A549 (cell line): Measurements from ENCODE around the gene RASL10B. TPM values are rescaled to one million over a fixed set of nuclear protein-coding genes. Genes with fewer than 3 reads are reported as not detected.

Experiments
- ATAC-seq, 2 experiments: fragments of 200-7000 bp in 1 of 2; fragments of >200 bp in 1 of 2; cut with Nextera tagmentation in 1 of 2; cut with Tn5 transposase in 1 of 2; 3 replicates each; pipeline versions ENCODE4 v1.8.0 to v1.9.1; 2018 to 2020; ENCODE audit warnings: mild to moderate bottlenecking in 1 of 2, moderate library complexity in 1 of 2
- CTCF ChIA-PET: fragments of 300-600 bp; sonication (Branson Sonifier 250); formaldehyde crosslinking; extraction: SDS; loops from one replicate; lab custom pipeline; 2021; ENCODE audit warnings: antibody characterized with exemption, inconsistent platforms; lab: Yijun Ruan, JAX
- POLR2A ChIA-PET: fragments of 350-600 bp; formaldehyde crosslinking; extraction: SDS; loops from one replicate; lab custom pipeline; 2021; ENCODE audit warnings: antibody characterized with exemption, inconsistent platforms; lab: Yijun Ruan, JAX
- DNase-seq, 2 experiments: peaks; one replicate each; pipeline versions ENCODE4 v3.0.0 to v3.0.0-alpha.2; 2011 to 2016; ENCODE audit warnings: low read depth in 1 of 2, low spot score in 1 of 2
- FAIRE-seq: peaks from 2 replicates; lab custom pipeline; 2011; peaks lifted over from hg19 to GRCh38; lab: Jason Lieb, UNC
- H3K27ac ChIP-seq, 2 experiments: fragments of >200 bp; sonication (Bioruptor Twin); formaldehyde crosslinking; 3 replicates each; pipeline ENCODE4 v1.5.1; 2016 to 2017
- H3K4me1 ChIP-seq: fragments of >200 bp; sonication (Bioruptor Twin); formaldehyde crosslinking; 3 replicates; pipeline ENCODE4 v1.6.1; 2016
- H3K4me2 ChIP-seq: fragments of >200 bp; sonication (Bioruptor Twin); formaldehyde crosslinking; 3 replicates; pipeline ENCODE4 v1.6.1; 2016
- H3K4me3 ChIP-seq: fragments of >200 bp; sonication (Bioruptor Twin); formaldehyde crosslinking; 3 replicates; pipeline ENCODE4 v1.5.1; 2016
- H3K9me3 ChIP-seq: fragments of >200 bp; sonication (Bioruptor Twin); formaldehyde crosslinking; 3 replicates; pipeline ENCODE4 v1.6.1; 2016
- BCL3 ChIP-seq: fragments of >200 bp; sonication (Bioruptor Twin); formaldehyde crosslinking; IDR thresholded peaks from 3 replicates; pipeline ENCODE4 v1.6.1; 2016
- CHD2 ChIP-seq: fragments of 150-350 bp; IDR thresholded peaks from 2 replicates; pipeline ENCODE4 v1.6.1; 2014; ENCODE audit warnings: low read length; ENCODE audit not compliant: partially characterized antibody
- GATA3 ChIP-seq: IDR thresholded peaks from 2 replicates; pipeline ENCODE4 v1.6.1; 2012; ENCODE audit warnings: borderline replicate concordance
- JUN ChIP-seq, 2 experiments: fragments of >200 bp; sonication (Bioruptor Twin); formaldehyde crosslinking; IDR thresholded peaks; 2 replicates in 1 of 2; 3 replicates in 1 of 2; pipeline ENCODE4 v1.6.1; 2016 to 2017
- KDM1A ChIP-seq: fragments of 200-600 bp; sonication (generic); IDR thresholded peaks from 2 replicates; pipeline ENCODE4 v1.6.1; 2016; ENCODE audit warnings: low read depth, mild to moderate bottlenecking
- RARB ChIP-seq: fragments of 250-450 bp; sonication (Bioruptor Pico); IDR thresholded peaks from 2 replicates; pipeline ENCODE4 v1.8.0; 2021; ENCODE audit warnings: mild to moderate bottlenecking, moderate library complexity
- SMC3 ChIP-seq: fragments of >200 bp; sonication (Bioruptor Twin); formaldehyde crosslinking; IDR thresholded peaks from 3 replicates; pipeline ENCODE4 v1.6.1; 2018; ENCODE audit warnings: inconsistent platforms
- SREBF2 ChIP-seq: fragments of 450-650 bp; IDR thresholded peaks from 2 replicates; pipeline ENCODE4 v1.6.1; 2014; ENCODE audit warnings: mild to moderate bottlenecking, moderate library complexity
- TFCP2L1 ChIP-seq: fragments of 250-450 bp; sonication (Bioruptor Pico); IDR thresholded peaks from 2 replicates; pipeline ENCODE4 v1.5.0; 2021; ENCODE audit warnings: mild to moderate bottlenecking
- ZC3H11A ChIP-seq: fragments of 450-650 bp; IDR thresholded peaks from 2 replicates; pipeline ENCODE4 v1.6.1; 2014; ENCODE audit warnings: antibody characterized with exemption, mild to moderate bottlenecking
- ZNF302 ChIP-seq: fragments of 250-450 bp; sonication (Bioruptor Pico); IDR thresholded peaks from 2 replicates; pipeline ENCODE4 v1.9.0; 2021; ENCODE audit warnings: inconsistent platforms, mild to moderate bottlenecking, moderate library complexity
- WGBS: methylation state at CpG from one replicate; pipeline ENCODE4 v1.1.6; 2017; ENCODE audit errors: missing lambda C conversion rate; 5-methylcytosine and 5-hydroxymethylcytosine counted together
- polyA plus RNA-seq, 4 experiments: library from polyadenylated mRNA; depleted of rRNA in 3 of 4; stranded (reverse); fragments of >200 nt; fragmentation: RNase III in 1 of 4; extraction: RNeasy Plus Mini Kit Qiagen cat#74134 plus additional on column Dnase treatment in 1 of 4; gene quantifications; 2 replicates in 3 of 4; 3 replicates in 1 of 4; pipeline ENCODE4 v1.2.3, GENCODE V29; 2011 to 2017
- TF ChIP-seq, protein P1 (sequence below): fragments of >200 bp; sonication (Bioruptor Twin); formaldehyde crosslinking; IDR thresholded peaks from 2 replicates; pipeline ENCODE4 v1.6.1; 2016

RASL10B gene
- polyA plus RNA-seq, 2 of the 4 experiments (the other 2 are of a cell fraction) = 0.05 to 0.26 TPM

GRCh38 chr17:35752945-35753764, 21.7 kb downstream of the RASL10B start, which contains the start of gene GAS2L2:
GAS2L2 (minus strand) TSS chr17:35753239; CDS start chr17:35752850, 389 bp downstream.
- Histone ChIP-seq H3K4me3 (no peak within 1 kb of the TSS), H3K4me1 (peaks cover 10% of the 10 kb centered on the region; the same call in 2 of the 3 replicates), H3K27ac (no peak within 1 kb of the TSS), H3K9me3 (no peaks in the 10 kb centered on the region), H3K4me2 (no peak within 1 kb of the TSS)
- peak; percentile 7 to 16; a peak in 5 of 6 replicates for ATAC-seq
- TF ChIP-seq KDM1A (0 out of 2 replicates have a peak, but pooled peaks have one; percentile 44), GATA3 (no peak)
- no peak for FAIRE-seq
- no peak for DNase-seq
- POLR2A ChIA-PET = no interaction called here
- WGBS = 73% methylated on average over 9 of the region's 9 CpGs
- CTCF ChIA-PET = interaction anchor here (0.8 to 43.9 kb wide), 4 partner anchors 20 to 140 kb away, joined by 4 to 2039 read pairs (median 746); partner anchors contain the start of genes C17orf50, MMP28, RASL10B and TAF15

DNA sequence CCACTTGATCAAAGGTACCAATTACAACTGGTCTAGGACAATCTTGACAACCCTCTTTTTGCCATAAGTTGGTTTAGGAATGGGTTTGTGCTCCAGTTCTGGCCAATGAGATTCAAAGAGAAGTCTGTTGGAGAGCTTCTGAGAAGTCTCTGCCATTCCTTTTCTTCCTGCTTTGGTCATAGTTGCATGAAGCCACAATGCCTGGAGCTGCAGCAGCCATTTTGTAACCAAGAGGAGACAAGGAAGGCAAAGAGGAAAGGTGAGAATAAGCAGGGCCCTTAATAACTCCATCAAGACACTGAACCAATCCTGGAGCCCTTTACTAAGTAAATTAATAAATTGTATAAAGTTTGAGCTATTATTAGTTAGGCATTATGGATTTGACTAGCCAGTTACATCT, 25.8 kb downstream of the RASL10B start:
- H3K4me2 ChIP-seq = no peak overlapping the region
- no peak overlapping the region for H3K4me3 ChIP-seq
- ChIA-PET CTCF (interaction anchor here (1.0 to 43.9 kb wide), 4 partner anchors 2 to 144 kb away, joined by 5 to 2039 read pairs (median 1116); partner anchors contain the start of genes C17orf50, GAS2L2, MMP28 and TAF15), POLR2A (interaction anchor here (1.0 kb wide), 1 partner anchor 52 kb away, joined by 7 read pairs; the partner anchor contains the start of gene TAF15)
- no peak overlapping the region for H3K27ac ChIP-seq
- no peaks in the 10 kb centered on the region for H3K4me1 ChIP-seq
- H3K9me3 ChIP-seq = no peaks in the 10 kb centered on the region
- FAIRE-seq (no peak), DNase-seq (no peak), ATAC-seq (no peak)
- TF ChIP-seq CHD2 = no peak

DNA sequence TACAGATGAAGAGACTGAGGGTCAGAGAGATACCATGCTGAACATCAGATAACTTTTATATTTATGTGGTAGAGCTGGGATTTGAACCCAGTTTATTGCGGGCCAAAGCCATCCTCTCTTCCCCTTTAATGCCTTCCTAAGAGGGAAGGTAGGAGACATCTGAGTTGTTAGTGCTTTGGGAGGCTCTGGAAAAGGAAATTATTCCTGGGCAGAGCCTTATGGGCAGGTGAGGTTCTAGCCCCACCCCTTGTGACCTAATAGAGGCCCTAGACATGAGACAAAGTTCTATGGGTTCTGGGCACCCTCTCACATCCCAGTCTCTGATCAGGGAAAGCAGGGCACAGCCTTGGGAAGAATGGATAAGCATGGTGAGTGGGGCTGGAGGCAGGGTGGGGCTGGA, 29.1 kb downstream of the RASL10B start, which contains the start of gene C17orf50:
C17orf50 (plus strand) TSS at position 301 of the 400 bp plus-strand sequence; CDS start at position 356, 55 bp downstream.
- FAIRE-seq = no peak
- 44% methylated on average over 1 of the region's 1 CpG for WGBS

GRCh38 chr17:35761601-35762000, 30.2 kb downstream of the RASL10B start:
- no peak for DNase-seq
- ChIA-PET CTCF (interaction anchor here (0.6 to 43.9 kb wide), 7 partner anchors 6 to 355 kb away, joined by 3 to 2039 read pairs (median 3); partner anchors contain the start of genes C17orf50, GAS2L2, MMP28 and TAF15), POLR2A (interaction anchor here (5.8 kb wide), 1 partner anchor 48 kb away, joined by 156 read pairs; the partner anchor contains the start of gene TAF15)
- Histone ChIP-seq H3K27ac (no peak overlapping the region), H3K9me3 (no peaks in the 10 kb centered on the region), H3K4me3 (no peak overlapping the region), H3K4me2 (no peak overlapping the region), H3K4me1 (no peaks in the 10 kb centered on the region)
- no peak for TF ChIP-seq SMC3
- no peak for TF ChIP-seq TFCP2L1
- TF ChIP-seq SREBF2 = no peak
- no peak for FAIRE-seq
- ATAC-seq = no peak
- WGBS = 68% methylated on average over 5 of the region's 5 CpGs

More for the DNA sequence above, 29.1 kb downstream of the RASL10B start, which contains the start of gene C17orf50:
- POLR2A ChIA-PET = interaction anchor here (0.6 to 2.1 kb wide), 2 partner anchors 11 to 48 kb away, joined by 4 to 9 read pairs; partner anchors contain the start of gene TAF15
- TF ChIP-seq TFCP2L1 = no peak
- TF ChIP-seq, protein P1, sequence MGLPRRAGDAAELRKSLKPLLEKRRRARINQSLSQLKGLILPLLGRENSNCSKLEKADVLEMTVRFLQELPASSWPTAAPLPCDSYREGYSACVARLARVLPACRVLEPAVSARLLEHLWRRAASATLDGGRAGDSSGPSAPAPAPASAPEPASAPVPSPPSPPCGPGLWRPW = no peak
- TF ChIP-seq GATA3 = no peak
- no peak for TF ChIP-seq RARB (CRISPR knock-in tag)
- TF ChIP-seq JUN (IDR thresholded peaks at IDR 0.05) = no peak
- TF ChIP-seq KDM1A = no peak
- no peak for TF ChIP-seq CHD2
- H3K4me1 ChIP-seq = no peaks in the 10 kb centered on the region
- no peak for DNase-seq
- H3K4me3 ChIP-seq = no peak within 1 kb of the TSS
- H3K27ac ChIP-seq = no peak within 1 kb of the TSS
- no peaks in the 10 kb centered on the region for H3K9me3 ChIP-seq
- no peak within 1 kb of the TSS for H3K4me2 ChIP-seq
- no peak for ATAC-seq
- CTCF ChIA-PET = interaction anchor here (1.3 to 43.9 kb wide), 6 partner anchors 5 to 222 kb away, joined by 3 to 2039 read pairs (median 561); partner anchors contain the start of genes C17orf50, GAS2L2, MMP28 and TAF15

- peak overlapping the region; percentile 82 to 87 for H3K27ac ChIP-seq
- FAIRE-seq (no peak), DNase-seq (no peak), ATAC-seq (no peak)
- 31% methylated on average over 17 of the region's 17 CpGs for WGBS
- no peaks in the 10 kb centered on the region for H3K9me3 ChIP-seq
- peak overlapping the region; percentile 65 for H3K4me3 ChIP-seq
- H3K4me2 ChIP-seq = peak overlapping the region; percentile 81
- no peaks in the 10 kb centered on the region for H3K4me1 ChIP-seq
- POLR2A ChIA-PET = interaction anchor here (0.5 to 5.8 kb wide), 12 partner anchors 14 to 195 kb away, joined by 3 to 156 read pairs (median 6); partner anchors contain the start of genes MMP28 and TAF15
- peak; percentile 95 for TF ChIP-seq ZC3H11A
- TF ChIP-seq ZNF302 (CRISPR knock-in tag) = no peak
- no peak for TF ChIP-seq BCL3
- CTCF ChIA-PET = interaction anchor here (0.5 to 43.9 kb wide), 73 partner anchors 8 to 1136 kb away, joined by 3 to 2039 read pairs (median 5); partner anchors contain the start of genes AP2B1, C17orf50, GAS2L2 and MMP28
Observed at GRCh38 chr17:35763767-35764122, 32.3 kb downstream of the RASL10B start.
